GM21447 (cell line): ENCODE data around the gene NEBL.

Source experiments
- ATAC-seq: cut with Tn5 transposase; IDR thresholded peaks from one replicate; pipeline ENCODE4 v1.9.1; 2021; ENCODE audit not compliant: unreplicated experiment

NEBL gene

DNA sequence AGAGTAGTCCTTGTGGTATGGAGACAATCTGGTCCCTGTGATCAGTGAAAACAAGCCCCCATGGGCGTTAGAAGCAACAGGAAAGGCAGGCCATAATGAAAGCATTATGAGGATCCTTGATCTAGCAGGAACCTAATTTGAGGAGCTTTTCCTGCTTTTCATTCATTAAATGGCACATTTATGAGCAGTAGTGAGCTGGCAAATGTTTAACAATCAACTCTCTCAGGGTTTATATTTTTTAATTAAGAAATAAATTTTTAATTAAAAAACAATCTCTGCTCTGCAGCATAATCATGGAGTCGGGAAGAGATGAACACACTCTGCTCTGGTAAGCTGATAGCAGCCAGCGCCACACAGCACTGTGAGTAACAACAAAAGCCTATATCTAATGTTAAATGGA, 11.3 kb upstream of the NEBL start:
- no peak for ATAC-seq

DNA sequence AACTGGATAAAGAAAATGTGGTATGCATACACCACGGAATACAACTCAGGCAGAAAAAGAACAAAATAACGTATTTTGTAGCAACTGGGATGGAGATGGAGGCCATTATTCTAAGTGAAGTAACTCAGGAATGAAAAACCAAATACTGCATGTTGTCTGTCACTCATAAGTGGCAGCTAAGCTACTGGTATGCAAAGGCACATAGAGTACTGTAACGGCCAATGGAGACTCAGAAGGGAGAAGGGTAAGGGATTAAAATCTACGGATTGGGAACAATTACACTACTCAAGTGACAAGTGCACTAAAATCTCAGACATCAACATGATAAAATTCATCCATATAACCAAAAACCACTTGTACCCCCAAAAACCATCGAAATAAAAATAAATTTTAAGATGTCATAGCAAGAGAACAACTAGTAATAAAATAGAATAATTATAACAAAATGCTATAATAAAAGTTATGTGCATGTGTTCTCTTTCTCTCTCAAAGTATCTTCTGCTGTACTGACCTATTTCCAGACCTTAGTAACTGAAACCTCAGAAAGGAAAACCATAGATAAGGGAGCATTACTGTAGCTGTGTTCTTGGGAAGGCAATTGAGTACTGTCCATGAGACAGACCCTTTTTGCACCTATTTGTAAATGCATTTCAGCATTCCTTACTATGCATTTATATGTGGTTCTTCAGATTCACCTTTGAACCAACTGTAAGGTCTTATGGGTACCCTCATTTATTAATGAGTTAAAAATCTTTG, 6.7 kb upstream of the NEBL start:
- ATAC-seq, result no peak

DNA sequence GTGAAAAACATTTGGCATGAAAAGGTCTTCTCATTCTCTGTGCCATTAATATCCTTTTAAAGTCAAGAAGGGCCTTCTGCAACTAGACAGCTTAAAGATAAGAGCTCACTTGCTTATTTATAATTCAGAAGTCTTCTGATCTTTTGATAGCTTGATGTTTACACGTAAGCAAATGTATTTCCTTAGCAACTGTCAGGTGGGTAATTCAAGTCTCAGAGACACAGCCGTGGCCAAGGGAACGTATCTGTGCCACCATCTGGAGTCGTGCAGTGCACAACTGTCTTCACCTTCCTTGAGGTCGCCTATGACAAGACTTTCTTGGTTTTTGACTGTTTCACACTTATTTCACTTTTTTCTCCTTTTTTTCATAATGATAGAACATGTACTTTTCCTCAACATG, 4.0 kb upstream of the NEBL start:
- no peak for ATAC-seq

DNA sequence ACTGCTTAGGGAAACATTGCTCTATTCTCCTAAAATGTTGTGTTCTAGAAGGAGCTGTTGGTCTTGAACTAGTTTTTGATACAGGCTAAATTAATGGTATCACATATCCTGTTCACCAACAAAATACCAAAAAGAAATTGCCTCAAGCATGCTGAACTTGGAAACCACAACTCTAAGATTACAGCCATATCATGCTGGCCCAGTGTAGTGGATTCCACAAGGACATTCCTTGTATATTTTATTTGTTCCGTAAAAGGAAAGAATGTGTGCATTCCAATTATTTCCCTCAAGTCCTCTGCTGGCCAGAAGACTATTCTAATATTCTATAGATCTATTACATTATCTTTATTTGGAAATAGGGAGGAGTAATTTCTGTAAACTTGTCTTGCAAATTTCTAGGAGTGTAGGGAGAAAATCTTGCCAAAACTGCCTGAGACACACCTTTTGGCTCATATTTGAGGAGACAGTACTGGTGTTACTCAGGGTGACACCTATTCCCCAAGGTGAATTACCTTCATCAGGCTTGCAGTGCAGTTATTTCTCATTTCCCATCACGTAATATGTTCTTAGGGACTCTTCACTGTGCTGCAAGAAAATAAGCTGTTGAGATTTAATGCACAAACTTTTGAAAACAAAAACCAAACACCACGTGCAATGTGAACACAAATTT, 1.9 kb upstream of the NEBL start:
- ATAC-seq, result no peak

DNA sequence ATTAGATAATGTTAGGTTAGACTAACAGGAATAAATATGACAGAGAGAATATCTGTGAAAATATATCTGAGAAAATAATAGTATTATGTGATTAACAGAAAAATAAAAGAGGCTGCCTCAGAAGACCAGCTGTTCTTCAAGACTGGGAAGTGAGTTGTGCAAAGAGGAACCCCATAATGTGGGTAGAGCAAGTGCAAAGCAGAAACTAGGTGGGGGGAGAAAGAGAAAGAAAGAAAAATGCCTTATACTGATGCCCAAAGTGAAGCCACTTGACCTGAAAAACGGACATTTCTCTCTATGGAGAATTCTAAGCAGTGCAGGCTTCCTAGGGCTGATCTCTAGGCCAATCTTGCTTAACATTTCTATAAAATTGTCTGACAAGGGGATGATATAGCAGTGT, 3.8 kb downstream of the NEBL start:
- no peak for ATAC-seq

DNA sequence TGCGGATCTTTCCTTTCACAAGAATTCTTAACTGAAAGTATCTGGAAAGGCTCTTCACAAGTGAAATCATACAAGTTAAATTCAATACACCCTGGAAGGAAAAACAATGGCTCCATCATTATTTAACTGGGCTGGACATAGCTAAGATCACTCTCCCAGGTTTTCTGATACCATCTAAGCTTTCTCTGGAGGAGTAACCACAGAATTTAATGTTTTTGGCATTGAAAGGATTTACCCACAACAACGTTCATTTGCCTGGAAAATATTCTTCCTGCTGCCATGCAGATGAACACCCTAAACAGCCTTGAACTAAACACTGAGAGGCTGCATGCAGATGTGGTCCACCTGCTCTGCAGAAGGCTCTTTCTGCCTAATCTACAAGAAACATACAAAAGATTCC, 4.3 kb downstream of the NEBL start:
- no peak for ATAC-seq

DNA sequence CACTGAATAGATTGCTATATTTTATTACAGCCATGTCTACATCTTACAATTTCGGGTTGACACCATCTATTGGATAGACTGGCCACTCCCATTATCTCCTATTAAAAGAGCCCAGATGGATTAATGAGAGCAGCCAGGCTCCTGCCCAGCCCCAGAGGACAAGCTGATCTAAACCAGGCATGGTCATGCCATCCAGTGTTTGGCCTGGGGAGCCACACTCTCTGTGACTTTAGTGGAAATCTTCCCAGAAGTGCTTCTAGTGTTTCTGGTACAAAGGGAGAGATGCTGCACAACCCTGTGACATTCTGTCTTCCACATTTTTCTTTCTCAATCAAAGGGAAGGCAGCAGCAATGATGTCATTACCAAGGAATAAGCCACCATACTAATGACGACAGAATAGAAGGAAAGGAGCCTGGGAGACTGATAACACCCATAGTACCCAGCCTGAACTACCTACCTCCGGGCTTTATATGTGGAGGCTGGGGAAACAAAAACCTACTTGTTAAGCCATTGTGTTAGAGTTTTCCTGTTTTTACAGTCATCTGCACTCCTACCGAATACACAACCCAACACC, 5.0 kb downstream of the NEBL start:
- ATAC-seq, result no peak

DNA sequence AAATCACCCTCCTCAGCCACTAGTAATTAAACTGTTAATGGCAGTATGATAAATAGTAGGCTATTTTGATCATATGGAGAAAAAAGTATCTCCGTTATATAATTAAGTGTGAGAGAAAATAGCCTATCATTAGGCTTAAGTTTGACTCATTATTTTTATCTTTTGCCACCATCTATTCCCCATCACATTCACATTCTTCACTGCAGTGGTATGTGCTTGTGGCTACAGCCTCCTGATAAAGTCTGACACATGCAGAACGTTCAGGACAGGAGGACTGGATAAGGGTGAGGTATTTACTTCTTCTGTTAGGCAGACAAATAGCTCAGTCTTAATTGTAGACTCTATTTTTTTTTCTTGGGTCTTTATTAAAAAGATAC, 5.8 kb downstream of the NEBL start:
- no peak for ATAC-seq

DNA sequence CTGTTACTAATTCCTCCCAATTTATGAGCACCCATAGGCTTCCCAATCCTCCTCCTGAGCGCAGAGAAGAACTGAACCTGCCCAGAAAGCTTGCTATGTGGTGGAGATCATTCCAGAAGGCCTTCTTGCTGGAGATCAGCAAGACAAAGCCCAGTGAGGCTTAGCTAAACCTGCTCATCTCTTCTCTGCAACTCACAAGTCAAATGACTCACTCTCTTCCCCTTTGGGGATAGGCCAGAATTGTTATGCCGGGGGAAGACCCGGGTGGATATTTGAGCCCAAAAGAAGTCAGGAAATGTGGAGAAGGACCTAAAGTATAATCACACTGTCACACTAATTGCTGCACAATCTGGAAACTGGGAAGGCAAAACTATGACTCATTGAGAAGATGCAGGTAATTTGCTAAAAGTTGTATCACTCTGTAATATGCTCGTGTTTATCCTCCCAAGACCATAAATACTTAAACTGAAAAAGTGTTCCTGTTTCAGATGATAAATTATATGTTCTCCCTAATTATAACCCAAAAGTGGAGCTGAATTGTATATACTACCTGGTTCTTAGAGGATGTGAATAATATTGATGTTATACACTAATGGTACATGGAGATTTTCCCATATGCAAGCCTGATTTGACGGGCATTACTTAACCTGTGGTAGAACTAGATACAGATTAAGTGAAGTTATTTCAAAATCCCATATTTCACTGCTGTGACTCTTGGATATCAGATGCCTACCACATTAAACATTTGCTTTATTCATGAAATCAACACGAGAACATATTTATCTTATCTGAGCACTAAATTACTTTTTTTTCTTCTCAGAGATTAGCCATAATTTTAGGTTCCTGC, 6.4 kb downstream of the NEBL start:
- no peak for ATAC-seq

DNA sequence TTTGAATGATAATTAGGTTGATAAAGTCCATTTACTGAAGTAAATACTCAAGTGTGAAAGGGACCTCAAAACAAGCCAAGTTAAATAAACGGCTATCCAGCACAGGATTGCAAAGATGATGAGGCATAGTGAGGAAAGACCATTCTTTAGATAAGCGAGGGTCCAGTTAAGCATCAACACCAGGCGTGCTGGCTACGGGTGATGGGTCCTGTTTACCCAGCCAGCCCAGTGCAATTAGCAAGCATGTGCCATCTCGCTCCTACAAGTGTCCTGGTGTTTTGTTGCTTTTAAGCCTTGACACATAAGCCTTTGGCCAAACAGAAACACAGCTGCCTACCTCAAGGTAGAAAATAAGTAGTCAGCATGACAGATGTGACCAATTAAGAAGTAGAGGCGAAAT, 7.1 kb downstream of the NEBL start:
- no peak for ATAC-seq

DNA sequence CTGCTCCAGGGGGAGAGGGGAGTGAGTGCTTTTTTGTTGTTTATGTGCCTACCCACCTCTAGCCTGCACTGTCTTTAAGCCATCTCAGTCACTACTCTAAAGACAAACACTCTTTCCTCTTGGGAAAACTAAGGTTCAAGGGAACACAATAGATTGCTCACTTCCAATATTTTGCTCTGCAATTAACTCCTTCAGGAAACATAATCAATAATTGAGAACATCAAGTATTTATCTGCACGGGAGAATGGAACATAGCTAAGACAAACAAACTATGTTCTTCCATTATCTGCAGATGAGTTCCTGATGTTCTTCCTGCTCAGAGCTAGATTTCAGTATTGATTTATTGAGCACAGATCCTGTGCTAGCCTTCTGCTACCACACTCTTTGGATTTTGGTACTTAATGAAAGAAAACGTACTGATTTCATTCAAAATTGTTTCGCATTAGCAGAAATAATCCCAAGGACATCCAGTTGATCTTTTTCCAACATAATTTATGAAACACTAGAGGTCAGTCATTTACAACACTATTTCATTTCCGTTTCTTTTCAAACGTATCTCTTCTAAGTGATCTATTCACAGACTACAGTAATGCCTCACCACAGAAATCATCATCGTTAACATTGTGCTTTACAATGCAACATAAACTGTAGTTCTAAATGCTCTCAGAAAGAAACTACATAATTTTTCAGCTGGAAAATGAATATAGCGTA, 8.3 kb downstream of the NEBL start:
- ATAC-seq, result no peak

DNA sequence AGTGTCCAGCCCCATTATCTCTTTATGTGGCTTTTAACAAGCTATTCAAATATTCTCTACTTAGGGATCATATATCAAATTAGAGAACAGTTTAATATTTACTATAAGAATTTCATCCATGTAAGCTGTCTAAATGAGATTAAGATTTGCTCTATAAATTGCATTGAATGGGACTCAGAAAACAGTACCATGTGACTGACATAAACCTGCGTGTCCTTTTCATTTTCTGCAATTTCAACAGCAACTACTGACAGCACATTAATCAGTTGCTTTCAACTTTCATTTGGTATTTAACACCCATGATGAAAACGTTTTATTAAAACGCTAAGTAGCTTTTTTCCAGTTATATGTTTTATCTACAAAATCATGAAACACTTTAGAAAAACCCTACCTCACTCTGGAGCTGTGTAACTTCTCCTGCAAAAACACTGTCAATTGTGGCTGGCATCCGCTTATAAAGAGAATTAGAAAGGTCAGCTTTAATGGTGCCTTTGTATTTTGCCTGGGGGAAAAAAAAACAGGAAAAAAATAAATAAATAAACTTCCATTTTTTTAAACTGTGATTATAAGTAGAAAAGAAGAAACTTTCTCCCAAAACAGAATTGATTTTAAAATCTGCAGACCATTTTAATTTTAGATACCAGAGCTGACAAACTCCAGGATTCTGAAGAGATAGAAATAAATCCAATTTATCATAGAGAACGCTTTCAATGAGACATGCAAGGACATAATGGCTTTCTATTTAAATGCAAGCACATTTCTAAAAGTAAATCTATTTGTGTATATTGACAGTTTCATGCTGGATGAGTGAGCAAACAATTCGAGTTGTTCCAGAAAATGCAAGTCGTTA, 9.2 kb downstream of the NEBL start:
- ATAC-seq, result no peak

DNA sequence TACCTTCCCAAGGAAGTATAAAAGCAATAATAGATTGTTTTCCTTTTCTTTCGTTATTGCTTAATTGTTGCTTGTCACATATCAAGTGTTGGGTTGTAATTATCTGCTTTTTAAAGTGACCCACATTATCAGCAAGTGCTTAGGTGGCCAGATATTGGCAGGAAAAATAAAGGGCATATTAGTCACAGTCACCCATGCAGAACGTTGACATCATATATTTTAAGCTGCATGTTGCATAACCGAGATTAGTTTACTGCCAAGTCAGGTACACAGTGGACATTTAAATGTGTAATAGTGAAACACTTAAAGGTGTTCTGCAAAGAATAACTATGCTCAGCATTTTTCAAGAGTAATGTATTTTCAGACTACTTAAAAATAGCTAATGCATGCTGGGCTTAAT, 11.4 kb downstream of the NEBL start:
- ATAC-seq, result no peak

DNA sequence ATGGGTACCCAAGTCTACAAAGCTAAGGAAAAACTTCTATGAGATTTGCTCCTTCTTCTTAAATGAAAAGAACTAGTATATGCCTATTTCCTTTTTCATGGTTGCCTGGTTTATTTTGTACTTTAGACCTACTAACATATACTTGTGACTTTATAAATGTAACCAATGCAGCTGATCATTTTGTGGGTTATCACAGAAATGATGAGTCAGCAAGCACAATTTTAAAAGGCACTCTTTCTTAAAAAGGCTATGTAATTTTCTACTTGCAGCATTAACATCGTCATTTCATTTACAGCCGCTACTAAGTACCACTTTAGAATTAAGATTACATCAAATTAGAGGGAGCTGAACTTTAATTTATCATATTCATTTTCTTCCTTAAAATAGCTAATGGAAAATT, 13.6 kb downstream of the NEBL start:
- no peak for ATAC-seq

DNA sequence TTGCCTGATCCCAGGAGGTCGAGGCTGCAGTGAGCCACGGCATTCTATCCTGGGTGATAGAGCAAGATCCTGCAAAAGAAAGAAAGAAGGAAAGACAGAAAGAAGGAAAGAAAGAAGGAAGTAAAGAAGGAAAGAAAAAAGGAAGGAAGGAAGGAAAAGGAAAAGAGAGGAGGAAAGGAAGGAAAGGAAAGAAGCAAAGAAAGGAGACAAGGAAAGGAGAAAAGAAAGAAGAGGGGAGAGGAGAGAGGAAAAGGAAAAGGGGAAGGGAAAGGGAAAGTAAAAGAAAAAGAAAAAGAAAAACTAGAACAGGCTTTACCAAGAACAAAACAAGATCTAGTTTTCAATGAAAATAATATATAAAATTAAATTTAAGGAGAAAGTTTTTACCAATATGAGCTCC, 15.0 kb downstream of the NEBL start:
- ATAC-seq, result no peak

DNA sequence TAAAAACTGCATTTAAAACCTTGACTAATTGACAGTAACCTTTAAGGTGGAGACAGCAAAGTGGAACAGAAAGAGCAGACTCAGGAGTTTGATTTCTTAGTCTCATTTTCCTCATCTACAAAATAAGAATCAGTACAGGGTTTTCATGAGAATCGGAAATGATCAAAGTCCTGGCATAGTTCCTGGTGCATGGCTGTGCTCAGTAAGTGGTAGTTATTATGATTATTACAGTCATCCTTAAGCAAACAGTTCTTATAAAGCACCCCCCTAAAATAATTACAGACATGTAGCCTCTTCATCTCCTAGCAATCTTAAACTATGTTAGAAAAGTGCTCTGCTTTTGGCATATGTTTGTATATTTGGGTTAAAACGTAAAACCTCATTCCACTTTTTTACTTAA, 18.0 kb downstream of the NEBL start:
- ATAC-seq, result no peak

DNA sequence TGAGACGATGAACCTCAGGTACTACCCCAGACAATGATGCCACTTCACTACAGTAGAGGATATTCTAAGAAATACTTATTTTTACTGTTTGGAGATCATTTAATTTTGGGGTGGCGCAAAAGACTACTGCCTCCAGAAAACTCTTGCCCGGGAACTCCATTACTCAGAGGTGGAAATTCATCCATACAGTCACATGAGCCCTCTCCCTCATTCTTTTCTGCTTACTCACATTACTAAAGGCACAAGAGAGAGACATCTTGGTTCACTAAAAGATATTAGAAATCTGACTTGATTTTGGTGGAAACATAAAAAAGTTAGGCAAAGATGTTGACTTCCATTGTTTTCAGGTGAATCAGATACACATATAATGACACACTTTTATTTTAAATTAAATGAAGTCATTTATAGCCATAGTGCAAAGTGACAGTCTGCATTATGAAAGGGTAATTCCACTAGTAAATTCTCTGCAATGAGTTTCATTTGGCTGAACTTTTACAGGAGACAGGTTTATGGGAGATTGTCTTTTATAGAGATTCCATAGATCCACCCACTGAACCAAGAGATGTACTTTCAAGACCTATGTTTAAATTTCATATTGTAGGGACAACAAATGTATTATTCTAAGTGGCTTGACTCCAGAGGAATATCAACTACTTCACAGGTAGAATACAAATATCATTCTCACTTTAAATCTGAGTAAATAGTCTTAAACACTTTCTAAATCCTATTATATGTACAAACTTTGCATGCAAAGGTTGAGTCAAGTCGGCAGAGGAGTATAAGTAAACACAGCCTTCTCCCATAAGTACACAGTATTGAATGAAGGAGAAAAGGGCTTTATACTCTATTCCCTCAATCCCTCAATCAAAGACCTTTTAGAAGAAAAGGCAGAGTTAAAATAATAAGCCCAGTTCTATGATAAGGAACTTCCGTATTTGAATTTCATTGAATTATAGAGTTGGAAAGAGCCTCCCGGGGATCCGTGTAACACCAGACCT, 18.8 kb downstream of the NEBL start:
- no peak for ATAC-seq

DNA sequence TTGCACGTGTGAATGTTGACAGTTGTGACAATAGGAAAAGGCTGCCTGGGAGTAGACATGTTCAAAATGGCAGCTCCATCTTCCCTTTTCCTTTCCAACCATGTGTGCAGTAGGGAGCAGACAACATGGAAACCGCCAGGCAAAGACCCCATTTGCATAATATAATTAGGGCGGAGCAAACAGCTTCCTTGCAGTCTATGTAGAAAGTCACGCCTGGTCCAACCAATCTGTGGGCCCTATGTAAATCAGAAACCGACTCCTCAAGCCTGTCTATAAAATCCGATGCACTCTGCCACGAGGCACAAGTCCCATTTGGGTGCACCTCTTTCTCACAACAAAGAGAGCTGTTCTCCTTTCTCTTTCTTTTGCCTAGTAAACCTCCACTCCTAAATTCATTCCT, 19.6 kb downstream of the NEBL start:
- ATAC-seq, result no peak

DNA sequence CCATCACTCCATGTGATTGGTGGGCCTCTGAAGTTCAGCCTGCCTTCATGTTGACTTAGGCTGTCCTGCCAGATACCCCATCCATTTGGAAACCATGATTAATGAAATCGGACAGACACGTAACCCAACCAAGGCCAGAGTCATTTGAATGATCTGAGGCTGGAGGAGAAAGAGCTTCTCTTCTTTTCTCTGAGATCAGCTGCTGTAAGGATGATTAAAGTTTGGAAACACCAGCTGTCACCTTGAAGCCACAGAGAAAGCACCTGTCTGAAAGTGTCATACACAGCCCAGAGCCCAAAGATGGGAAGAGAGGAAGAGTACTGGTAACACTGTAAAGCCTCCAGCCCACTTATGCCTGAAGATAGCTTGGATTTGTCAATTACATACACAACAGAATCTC, 22.9 kb downstream of the NEBL start:
- no peak for ATAC-seq
